Cardiac muscle cell (in vitro differentiated cells and primary cell): ENCODE measurements around the gene PKNOX2. TPM values are rescaled to one million over a fixed set of nuclear protein-coding genes. Genes with fewer than 3 reads are reported as not detected.

ENCODE experiments used
- DNase-seq, 2 donors: peaks; one replicate each; pipeline versions ENCODE4 v3.0.0 to v3.0.0-alpha.2; 2010 to 2017; ENCODE audit warnings: low read depth in 1 of 2, low spot score in 1 of 2
- H3K27ac ChIP-seq: fragments of 200-600 bp; sonication (generic); 2 replicates; pipeline ENCODE4 v1.5.1; 2016
- H3K27me3 ChIP-seq: fragments of 200-600 bp; sonication (generic); 2 replicates; pipeline ENCODE4 v1.6.0; 2016; ENCODE audit warnings: control low read depth
- H3K36me3 ChIP-seq: fragments of 200-600 bp; sonication (generic); 2 replicates; pipeline ENCODE4 v1.5.1; 2016; ENCODE audit warnings: control low read depth
- H3K4me1 ChIP-seq: fragments of 200-600 bp; sonication (generic); 2 replicates; pipeline ENCODE4 v1.8.1; 2017; ENCODE audit warnings: low read depth, mild to moderate bottlenecking, mixed run types
- H3K4me3 ChIP-seq: fragments of 200-600 bp; sonication (generic); 2 replicates; pipeline ENCODE4 v1.5.1; 2016; ENCODE audit warnings: mild to moderate bottlenecking
- H3K9me3 ChIP-seq: fragments of 200-600 bp; sonication (generic); 2 replicates; pipeline ENCODE4 v1.5.1; 2017; ENCODE audit warnings: low read depth, mild to moderate bottlenecking, control low read depth
- CTCF ChIP-seq: IDR thresholded peaks from 2 replicates; pipeline ENCODE4 v1.5.1; 2012; ENCODE audit warnings: low read depth, mild to moderate bottlenecking, low read length
- polyA plus RNA-seq: library from polyadenylated mRNA; unstranded; fragments of >200 nt; fragmentation: Nextera tagmentation; extraction: Ambion mirVana; gene quantifications from 2 replicates; pipeline ENCODE4 v1.2.1, GENCODE V29; 2016
- total RNA-seq: library from RNA; depleted of rRNA; stranded (reverse); fragments of >200 nt; gene quantifications from 2 replicates; pipeline ENCODE4 v1.2.3, GENCODE V29; 2016

The PKNOX2 gene
- total and polyA plus RNA-seq, 2 experiments from 2014 or later, result 2.1 to 6.1 TPM

GRCh38 chr11:125176866-125177265, 12.3 kb downstream of the PKNOX2 start:
- Histone ChIP-seq H3K27ac (no peak overlapping the region), H3K27me3 (no peaks in the 10 kb centered on the region), H3K4me3 (no peak overlapping the region), H3K9me3 (no peaks in the 10 kb centered on the region), H3K36me3 (no peaks in the 10 kb centered on the region), H3K4me1 (peaks cover 5% of the 10 kb centered on the region)
- no peak for DNase-seq
- no peak for TF ChIP-seq CTCF

GRCh38 chr11:125177543-125177942, 13.0 kb downstream of the PKNOX2 start:
- H3K27me3 ChIP-seq, result no peaks in the 10 kb centered on the region
- DNase-seq, result no peak
- H3K4me3 ChIP-seq, result no peak overlapping the region
- H3K36me3 ChIP-seq, result no peaks in the 10 kb centered on the region
- H3K4me1 ChIP-seq, result peaks cover 6% of the 10 kb centered on the region
- H3K27ac ChIP-seq, result no peak overlapping the region
- no peak for TF ChIP-seq CTCF
- no peaks in the 10 kb centered on the region for H3K9me3 ChIP-seq

- no peak for DNase-seq
- H3K4me3 ChIP-seq, result no peak overlapping the region
- H3K36me3 ChIP-seq, result no peaks in the 10 kb centered on the region
- no peak for TF ChIP-seq CTCF
- peaks cover 6% of the 10 kb centered on the region for H3K4me1 ChIP-seq
- H3K9me3 ChIP-seq, result no peaks in the 10 kb centered on the region
- H3K27me3 ChIP-seq, result no peaks in the 10 kb centered on the region
- no peak overlapping the region for H3K27ac ChIP-seq
Observed at GRCh38 chr11:125179346-125179745, 14.8 kb downstream of the PKNOX2 start.

GRCh38 chr11:125179895-125180294, 15.3 kb downstream of the PKNOX2 start:
- no peaks in the 10 kb centered on the region for H3K9me3 ChIP-seq
- H3K27ac ChIP-seq, result no peak overlapping the region
- peaks cover 6% of the 10 kb centered on the region for H3K4me1 ChIP-seq

GRCh38 chr11:125180413-125181305, 16.1 kb downstream of the PKNOX2 start:
- Histone ChIP-seq H3K36me3 (no peaks in the 10 kb centered on the region), H3K27me3 (no peaks in the 10 kb centered on the region), H3K4me3 (no peak overlapping the region), H3K4me1 (peaks cover 6% of the 10 kb centered on the region), H3K27ac (no peak overlapping the region), H3K9me3 (no peaks in the 10 kb centered on the region)
- DNase-seq, result no peak
- no peak for TF ChIP-seq CTCF

More at GRCh38 chr11:125179895-125180294, 15.3 kb downstream of the PKNOX2 start:
- H3K27me3 ChIP-seq, result no peaks in the 10 kb centered on the region
- no peak for DNase-seq
- H3K4me3 ChIP-seq, result no peak overlapping the region
- no peak for TF ChIP-seq CTCF
- no peaks in the 10 kb centered on the region for H3K36me3 ChIP-seq
